ENCODE results near the gene WDR45. TPM values are rescaled to one million over a fixed set of nuclear protein-coding genes. Genes with fewer than 3 reads are reported as not detected.

WDR45 gene
- total and polyA plus RNA-seq, 2 donors (not counting 1 experiment from before 2014, with no cell fraction given), result 59.8 to 69.4 TPM

DNA sequence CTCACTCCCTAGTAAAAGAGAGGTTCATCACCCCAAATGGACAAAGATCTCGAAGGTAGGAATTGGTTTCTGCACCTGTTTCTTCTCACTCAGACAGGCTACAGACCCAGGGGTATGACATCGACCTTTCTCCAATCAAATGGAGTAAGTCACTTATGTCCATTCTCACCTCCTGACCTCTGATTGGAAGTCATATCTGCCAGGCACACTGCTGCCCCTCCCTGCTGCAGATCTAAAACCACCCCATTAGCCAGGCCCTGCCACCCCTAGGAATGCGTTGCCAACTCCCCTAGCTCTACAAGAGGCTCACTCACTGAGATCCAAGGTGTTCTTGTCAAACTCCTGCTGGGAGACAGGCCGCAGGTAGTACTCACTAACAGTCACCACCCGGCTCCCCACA, 37.0 kb upstream of the WDR45 start:
- Histone ChIP-seq H4K20me1 (ENCODE audit: control insufficient read depth, extremely low read depth, insufficient read depth, low read length) (no peaks in the 10 kb centered on the region), H3K4me2 (ENCODE audit: extremely low read depth, insufficient read depth, low read length) (no peak overlapping the region), H3K4me1 (ENCODE audit: control insufficient read depth, extremely low read depth, insufficient read depth, low read length) (no peaks in the 10 kb centered on the region), H3K9ac (ENCODE audit: insufficient read depth, low read length) (no peak overlapping the region), H3K36me3 (ENCODE audit: control insufficient read depth, insufficient read depth, low read length) (peaks cover 7% of the 10 kb centered on the region), H3K4me3 (replicated peaks in 1 of 4; ENCODE audit: control extremely low read depth in 1 of 4, insufficient read depth in 1 of 4, low read depth in 3 of 4, low read length in 4 of 4) (no peak overlapping the region), H2AFZ (ENCODE audit: low read length) (no peak overlapping the region), H3K79me2 (ENCODE audit: control insufficient read depth, insufficient read depth, low read length) (no peaks in the 10 kb centered on the region), H3K9me3 (ENCODE audit: control insufficient read depth, insufficient read depth, low read depth, low read length) (no peaks in the 10 kb centered on the region), H3K27me3 (ENCODE audit: control insufficient read depth, insufficient read depth, low read length) (no peaks in the 10 kb centered on the region), H3K27ac (ENCODE audit: insufficient read depth, low read length) (no peak overlapping the region)
- DNase-seq (ENCODE audit: low read depth in 2 of 2), result no peak
- no peak for TF ChIP-seq EZH2 (IDR thresholded peaks at IDR 0.05; ENCODE audit: low read length, missing control alignments)
- TF ChIP-seq, protein P1, sequence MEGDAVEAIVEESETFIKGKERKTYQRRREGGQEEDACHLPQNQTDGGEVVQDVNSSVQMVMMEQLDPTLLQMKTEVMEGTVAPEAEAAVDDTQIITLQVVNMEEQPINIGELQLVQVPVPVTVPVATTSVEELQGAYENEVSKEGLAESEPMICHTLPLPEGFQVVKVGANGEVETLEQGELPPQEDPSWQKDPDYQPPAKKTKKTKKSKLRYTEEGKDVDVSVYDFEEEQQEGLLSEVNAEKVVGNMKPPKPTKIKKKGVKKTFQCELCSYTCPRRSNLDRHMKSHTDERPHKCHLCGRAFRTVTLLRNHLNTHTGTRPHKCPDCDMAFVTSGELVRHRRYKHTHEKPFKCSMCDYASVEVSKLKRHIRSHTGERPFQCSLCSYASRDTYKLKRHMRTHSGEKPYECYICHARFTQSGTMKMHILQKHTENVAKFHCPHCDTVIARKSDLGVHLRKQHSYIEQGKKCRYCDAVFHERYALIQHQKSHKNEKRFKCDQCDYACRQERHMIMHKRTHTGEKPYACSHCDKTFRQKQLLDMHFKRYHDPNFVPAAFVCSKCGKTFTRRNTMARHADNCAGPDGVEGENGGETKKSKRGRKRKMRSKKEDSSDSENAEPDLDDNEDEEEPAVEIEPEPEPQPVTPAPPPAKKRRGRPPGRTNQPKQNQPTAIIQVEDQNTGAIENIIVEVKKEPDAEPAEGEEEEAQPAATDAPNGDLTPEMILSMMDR (conservative IDR thresholded peaks at IDR 0.05 in 1 of 2, IDR thresholded peaks at IDR 0.05 in 1 of 2; ENCODE audit: low read depth in 1 of 2, low read length in 2 of 2), result no peak

DNA sequence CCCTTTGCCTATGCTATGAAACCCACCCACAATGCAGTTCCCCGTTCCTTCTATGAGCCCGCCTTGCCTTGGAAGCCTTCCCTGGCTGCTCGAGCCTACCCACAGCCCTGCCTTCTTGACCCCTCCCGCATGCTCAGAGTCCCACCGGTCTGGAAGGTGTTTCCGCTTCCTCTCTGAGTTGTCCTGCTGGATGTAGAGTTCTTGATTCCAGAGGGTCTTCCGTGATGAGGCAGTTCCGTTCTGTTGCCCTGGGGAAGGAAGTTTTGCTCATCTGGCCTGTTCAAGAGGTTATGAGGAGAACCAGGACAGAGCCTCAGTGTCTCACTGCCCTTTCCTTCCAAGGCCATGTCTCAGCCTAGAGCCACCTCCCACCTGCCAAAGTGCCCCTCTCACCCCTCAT, 36.4 kb upstream of the WDR45 start:
- no peak overlapping the region for H3K4me3 ChIP-seq (replicated peaks in 1 of 4; ENCODE audit: control extremely low read depth in 1 of 4, insufficient read depth in 1 of 4, low read depth in 3 of 4, low read length in 4 of 4)
- H3K27ac ChIP-seq (ENCODE audit: insufficient read depth, low read length), result no peak overlapping the region
- H3K79me2 ChIP-seq (ENCODE audit: control insufficient read depth, insufficient read depth, low read length), result no peaks in the 10 kb centered on the region
- H4K20me1 ChIP-seq (ENCODE audit: control insufficient read depth, extremely low read depth, insufficient read depth, low read length), result no peaks in the 10 kb centered on the region
- no peak for DNase-seq (ENCODE audit: low read depth in 2 of 2)
- peaks cover 7% of the 10 kb centered on the region for H3K36me3 ChIP-seq (ENCODE audit: control insufficient read depth, insufficient read depth, low read length)
- no peaks in the 10 kb centered on the region for H3K9me3 ChIP-seq (ENCODE audit: control insufficient read depth, insufficient read depth, low read depth, low read length)
- no peak overlapping the region for H2AFZ ChIP-seq (ENCODE audit: low read length)
- no peak for TF ChIP-seq EZH2 (IDR thresholded peaks at IDR 0.05; ENCODE audit: low read length, missing control alignments)
- TF ChIP-seq, protein P1 (conservative IDR thresholded peaks at IDR 0.05 in 1 of 2, IDR thresholded peaks at IDR 0.05 in 1 of 2; ENCODE audit: low read depth in 1 of 2, low read length in 2 of 2), result no peak
- H3K4me2 ChIP-seq (ENCODE audit: extremely low read depth, insufficient read depth, low read length), result no peak overlapping the region
- no peaks in the 10 kb centered on the region for H3K4me1 ChIP-seq (ENCODE audit: control insufficient read depth, extremely low read depth, insufficient read depth, low read length)
- H3K9ac ChIP-seq (ENCODE audit: insufficient read depth, low read length), result no peak overlapping the region
- no peaks in the 10 kb centered on the region for H3K27me3 ChIP-seq (ENCODE audit: control insufficient read depth, insufficient read depth, low read length)

DNA sequence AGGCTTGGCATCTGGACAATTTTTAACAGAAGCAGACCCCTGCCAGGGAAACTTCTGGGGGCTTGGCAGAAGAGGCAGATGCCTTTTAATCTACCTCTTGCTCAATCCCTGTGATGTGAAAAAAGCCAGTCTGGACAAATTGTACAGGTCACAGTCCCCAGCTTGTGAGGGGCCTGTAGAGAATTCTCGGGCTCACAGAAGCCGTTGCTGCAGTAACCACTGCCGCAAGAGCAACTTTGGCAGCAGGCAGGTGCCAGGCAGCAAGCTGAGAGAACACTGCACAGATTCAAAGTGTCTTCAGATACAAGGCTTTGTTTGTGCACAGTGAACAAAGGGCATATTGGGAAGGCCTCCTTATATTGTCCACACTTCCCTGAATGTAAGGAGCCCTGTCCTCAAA, 32.1 kb upstream of the WDR45 start:
- DNase-seq (ENCODE audit: low read depth in 2 of 2), result no peak
- Histone ChIP-seq H3K4me1 (ENCODE audit: control insufficient read depth, extremely low read depth, insufficient read depth, low read length) (no peaks in the 10 kb centered on the region), H3K79me2 (ENCODE audit: control insufficient read depth, insufficient read depth, low read length) (no peaks in the 10 kb centered on the region), H4K20me1 (ENCODE audit: control insufficient read depth, extremely low read depth, insufficient read depth, low read length) (no peaks in the 10 kb centered on the region), H3K4me2 (ENCODE audit: extremely low read depth, insufficient read depth, low read length) (no peak overlapping the region), H3K9me3 (ENCODE audit: control insufficient read depth, insufficient read depth, low read depth, low read length) (no peaks in the 10 kb centered on the region), H3K36me3 (ENCODE audit: control insufficient read depth, insufficient read depth, low read length) (peaks cover 8% of the 10 kb centered on the region), H3K4me3 (replicated peaks in 1 of 4; ENCODE audit: control extremely low read depth in 1 of 4, insufficient read depth in 1 of 4, low read depth in 3 of 4, low read length in 4 of 4) (no peak overlapping the region), H2AFZ (ENCODE audit: low read length) (no peak overlapping the region), H3K27me3 (ENCODE audit: control insufficient read depth, insufficient read depth, low read length) (no peaks in the 10 kb centered on the region), H3K27ac (ENCODE audit: insufficient read depth, low read length) (no peak overlapping the region), H3K9ac (ENCODE audit: insufficient read depth, low read length) (no peak overlapping the region)
- TF ChIP-seq, protein P1 (conservative IDR thresholded peaks at IDR 0.05 in 1 of 2, IDR thresholded peaks at IDR 0.05 in 1 of 2; ENCODE audit: low read depth in 1 of 2, low read length in 2 of 2), result no peak
- TF ChIP-seq EZH2 (IDR thresholded peaks at IDR 0.05; ENCODE audit: low read length, missing control alignments), result no peak

Measured in fibroblast of lung (primary cell).